Inferior parietal cortex (tissue), 1 donor: ENCODE results near the gene LCE3A.
A peak's percentile ranks its signal among the peaks of the same experiment; 100 is the strongest.
"Not testable (repeated sequence)": the region's sequence is repeated elsewhere in the genome, so short reads cannot be mapped to it uniquely, and the experiment has no call there.

ENCODE experiments used
- DNase-seq: peaks from one replicate; pipeline ENCODE4 v3.0.0-alpha.2; 2016; ENCODE audit errors: extremely low spot score

LCE3A gene, protein sequence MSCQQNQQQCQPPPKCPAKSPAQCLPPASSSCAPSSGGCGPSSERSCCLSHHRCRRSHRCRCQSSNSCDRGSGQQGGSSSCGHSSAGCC

DNA sequence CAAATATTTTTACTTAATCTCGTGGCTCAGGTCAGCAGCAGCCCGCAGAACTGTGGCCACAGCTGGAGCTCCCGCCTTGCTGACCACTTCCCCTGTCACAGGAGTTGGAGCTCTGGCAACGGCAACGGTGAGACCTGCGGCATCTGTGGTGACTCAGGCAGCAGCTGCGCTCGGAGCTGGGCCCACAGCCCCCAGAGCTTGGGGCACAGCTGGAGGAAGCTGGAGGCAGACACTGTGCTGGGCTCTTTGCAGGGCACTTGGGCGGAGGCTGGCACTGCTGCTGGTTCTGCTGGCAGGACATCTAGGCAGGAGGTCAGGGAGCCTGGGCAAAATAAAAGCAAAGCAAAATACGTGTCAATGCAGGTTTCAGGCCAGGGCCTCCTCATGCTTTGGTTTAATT lies at the start of gene LCE3A:
LCE3A (minus strand) TSS at position 301 of the 400 bp plus-strand sequence; CDS start at position 301, 0 bp downstream.
- DNase-seq: no peak

DNA sequence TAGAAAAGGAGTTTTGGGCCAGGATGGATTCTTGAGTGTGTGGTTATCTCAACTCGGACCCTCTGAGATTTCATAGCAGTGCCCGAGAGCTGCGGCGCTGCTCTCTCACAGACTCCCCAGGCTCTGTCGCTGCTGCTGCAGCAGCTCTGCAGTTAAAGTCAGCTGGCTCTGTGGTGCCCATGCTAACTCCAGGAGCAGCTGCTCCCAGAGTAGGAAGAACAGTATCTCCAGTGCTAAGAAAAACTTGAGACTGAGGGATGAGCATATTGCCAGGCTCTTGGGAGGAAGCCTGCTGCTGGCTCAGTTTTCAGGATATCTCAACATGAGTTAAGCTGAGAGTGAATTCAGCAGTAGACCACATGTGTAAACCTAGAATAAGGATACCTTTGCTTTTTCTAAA lies 44.7 kb upstream of the LCE3A start:
- peak; percentile 7 for DNase-seq

DNA sequence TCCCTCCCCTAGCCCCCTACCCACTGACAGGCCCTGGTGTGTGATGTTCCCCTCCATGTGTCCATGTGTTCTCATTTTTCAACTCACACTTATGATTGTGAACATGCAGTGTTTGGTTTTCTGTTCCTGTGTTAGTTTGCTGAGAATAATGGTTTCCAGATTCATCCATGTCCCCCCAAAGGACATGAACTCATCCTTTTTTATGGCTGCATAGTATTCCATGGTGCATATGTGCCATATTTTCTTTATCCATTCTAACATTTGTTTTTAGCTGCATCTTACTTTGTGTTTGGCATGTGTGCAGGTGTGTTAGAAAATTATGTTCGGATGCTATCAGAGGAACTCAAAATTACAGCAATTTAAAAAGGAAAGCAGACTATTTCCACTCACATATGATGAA lies 43.3 kb upstream of the LCE3A start:
- not testable (repeated sequence) for DNase-seq

GRCh38 chr1:152663098-152663497 lies 40.2 kb upstream of the LCE3A start, which contains the start of gene LCE2D:
LCE2D (plus strand) TSS chr1:152663380; CDS start chr1:152664106, 726 bp downstream.
- no peak for DNase-seq

GRCh38 chr1:152658649-152659048 lies 35.7 kb upstream of the LCE3A start:
- DNase-seq: no peak

- no peak for DNase-seq
Observed at GRCh38 chr1:152657677-152658076, 34.8 kb upstream of the LCE3A start.

- DNase-seq: no peak
Observed at GRCh38 chr1:152656459-152656858, 33.6 kb upstream of the LCE3A start.

- peak; percentile 66 for DNase-seq
Observed at GRCh38 chr1:152654110-152654509, 31.2 kb upstream of the LCE3A start.

DNA sequence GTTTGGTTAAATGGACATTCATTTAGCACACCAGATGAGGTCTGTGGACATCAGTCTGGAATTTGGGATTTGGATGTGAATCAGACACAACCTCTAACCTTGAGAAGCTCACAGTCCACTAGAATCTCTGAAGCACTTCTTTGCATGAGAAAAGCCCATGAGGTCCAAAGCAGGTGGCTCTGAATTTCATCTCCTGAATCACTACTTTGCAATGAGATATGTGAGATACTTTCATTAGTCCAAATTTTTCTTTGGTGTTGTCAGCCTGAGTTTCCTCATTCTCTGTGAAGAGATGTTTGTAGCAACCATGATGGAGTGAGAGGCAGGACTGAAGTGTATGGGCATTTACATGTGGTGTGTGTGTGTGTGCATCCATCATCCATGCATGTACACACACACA lies 23.8 kb upstream of the LCE3A start:
- DNase-seq: no peak

DNA sequence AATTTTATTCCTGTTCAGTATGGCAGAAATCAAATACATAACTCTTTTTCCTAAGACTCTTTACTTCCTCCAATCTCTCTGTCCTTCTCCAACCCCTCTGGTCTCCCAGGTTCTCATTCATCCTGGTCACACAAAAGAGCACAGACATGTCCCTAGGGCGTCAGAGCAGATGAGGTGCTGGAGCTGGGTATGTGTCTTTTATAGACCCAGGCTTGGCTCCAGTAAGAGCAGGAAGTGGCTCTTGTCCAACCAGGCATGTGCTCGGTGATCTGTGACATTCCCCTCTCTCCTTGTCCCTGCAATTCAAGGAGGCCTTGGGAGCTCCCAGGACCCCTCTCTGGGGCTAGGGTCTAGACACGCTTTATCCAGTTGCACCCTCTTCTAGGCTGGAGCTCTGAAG lies 22.2 kb upstream of the LCE3A start:
- DNase-seq: no peak

- DNase-seq: no peak
Observed at GRCh38 chr1:152643945-152644344, 21.0 kb upstream of the LCE3A start.

DNA sequence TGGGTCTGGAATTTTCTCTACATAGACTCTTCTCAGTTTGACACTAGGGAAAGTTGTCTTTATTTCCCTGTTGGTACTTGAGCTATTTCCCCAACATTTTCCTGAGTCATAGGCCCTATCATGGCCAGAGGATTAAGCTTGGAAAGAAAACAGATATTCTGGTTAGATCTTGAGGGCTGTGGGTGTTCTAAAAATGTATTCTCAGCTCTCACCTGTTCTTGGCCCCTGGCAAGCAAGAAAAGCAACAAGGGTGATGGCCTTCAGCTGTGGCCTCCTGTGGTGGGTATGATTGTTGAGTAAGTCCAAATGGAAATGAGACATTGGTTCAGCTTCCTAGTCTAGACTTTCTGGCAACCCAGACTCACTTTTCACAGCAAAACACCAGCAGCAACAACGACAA lies 17.4 kb upstream of the LCE3A start:
- DNase-seq: no peak

DNA sequence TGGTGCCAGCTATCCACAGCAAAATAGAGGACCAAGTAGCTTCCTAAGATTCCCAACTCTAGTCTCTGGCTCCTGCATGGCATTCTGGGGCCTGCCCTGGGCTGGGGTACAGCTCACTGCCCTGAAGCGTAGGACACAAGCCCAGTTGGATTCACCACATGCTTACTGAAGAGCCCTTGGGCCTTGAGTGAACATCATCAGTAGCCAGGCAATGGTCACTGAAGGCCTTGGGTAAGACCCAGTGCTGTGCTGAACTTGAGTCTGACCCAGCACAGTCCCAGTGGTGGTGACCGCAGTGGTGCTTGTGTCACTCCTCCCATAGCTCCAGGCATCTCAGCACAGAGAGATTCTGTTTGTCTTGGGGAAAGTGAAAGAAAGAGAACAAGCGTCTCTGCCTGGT lies 7.7 kb upstream of the LCE3A start:
- DNase-seq: no peak

DNA sequence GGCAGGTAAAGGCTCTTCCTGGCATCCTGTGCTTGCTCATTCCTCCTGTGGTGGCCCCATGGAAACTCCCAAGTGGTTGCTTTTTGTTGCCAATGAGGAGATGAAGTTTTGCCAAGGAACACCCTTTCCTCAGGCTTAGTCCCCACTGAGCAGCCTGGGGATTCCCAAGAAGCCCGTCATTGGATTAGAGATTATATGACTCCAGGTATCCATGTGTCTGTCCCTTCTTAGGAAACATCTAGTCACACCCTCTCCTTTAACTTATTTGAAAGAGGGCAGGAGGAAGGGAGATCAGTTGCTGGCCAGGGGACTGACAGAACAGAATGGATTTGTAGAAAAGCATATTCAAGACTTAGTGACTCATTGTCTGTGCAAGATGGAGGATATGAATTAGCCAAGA lies 3.8 kb upstream of the LCE3A start:
- DNase-seq: no peak

- DNase-seq: no peak
Observed at GRCh38 chr1:152623203-152623844, 421 bp upstream of the LCE3A start.

GRCh38 chr1:152621993-152622392 lies 910 bp downstream of the LCE3A start:
- no peak for DNase-seq

DNA sequence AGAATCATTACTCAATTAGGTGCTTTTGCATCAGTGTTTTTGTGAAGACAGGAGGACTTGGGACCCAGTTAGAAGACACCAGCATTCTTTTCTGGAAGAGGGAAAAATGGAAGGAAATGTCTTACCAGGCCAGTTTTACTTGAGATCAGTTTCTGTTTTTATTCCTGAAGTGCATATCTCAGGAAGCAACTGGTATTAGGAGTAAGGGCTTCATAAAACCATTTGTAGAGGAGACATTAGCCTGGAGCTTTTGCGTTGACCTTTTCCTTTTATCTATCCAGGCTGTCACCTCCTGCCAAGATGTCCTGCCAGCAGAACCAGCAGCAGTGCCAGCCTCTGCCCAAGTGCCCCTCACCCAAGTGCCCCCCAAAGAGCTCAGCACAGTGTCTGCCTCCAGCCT lies 9.4 kb downstream of the LCE3A start, which contains the start of gene LCE3B:
LCE3B (plus strand) TSS at position 301 of the 400 bp plus-strand sequence; CDS start at position 301, 0 bp downstream.
- DNase-seq: no peak

GRCh38 chr1:152599934-152600333 lies 23.0 kb downstream of the LCE3A start, which contains the start of gene LCE3C:
LCE3C (plus strand) TSS chr1:152600234; CDS start chr1:152600732, 498 bp downstream.
- no peak for DNase-seq

DNA sequence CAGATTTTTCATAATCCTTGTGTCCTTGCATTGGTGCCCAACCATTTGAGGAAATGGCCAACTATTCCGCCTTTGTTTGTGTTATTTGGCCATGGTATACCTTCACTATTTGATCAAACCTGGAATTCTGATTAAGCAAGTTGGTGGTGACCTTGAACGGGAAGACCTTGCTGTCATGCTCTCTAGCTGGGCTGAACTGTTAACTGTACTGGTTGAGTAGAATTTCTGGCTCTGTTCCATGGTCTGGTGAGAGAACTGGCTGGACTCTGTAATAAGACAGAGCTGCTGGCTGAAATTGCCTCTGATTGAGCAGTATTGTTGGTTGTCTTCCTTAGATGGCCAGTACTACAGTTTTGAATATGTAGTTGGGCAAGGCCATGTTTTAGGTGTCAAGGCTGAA lies 25.9 kb downstream of the LCE3A start:
- DNase-seq: no peak

- no peak for DNase-seq
Observed at GRCh38 chr1:152585586-152585985, 37.3 kb downstream of the LCE3A start.

DNA sequence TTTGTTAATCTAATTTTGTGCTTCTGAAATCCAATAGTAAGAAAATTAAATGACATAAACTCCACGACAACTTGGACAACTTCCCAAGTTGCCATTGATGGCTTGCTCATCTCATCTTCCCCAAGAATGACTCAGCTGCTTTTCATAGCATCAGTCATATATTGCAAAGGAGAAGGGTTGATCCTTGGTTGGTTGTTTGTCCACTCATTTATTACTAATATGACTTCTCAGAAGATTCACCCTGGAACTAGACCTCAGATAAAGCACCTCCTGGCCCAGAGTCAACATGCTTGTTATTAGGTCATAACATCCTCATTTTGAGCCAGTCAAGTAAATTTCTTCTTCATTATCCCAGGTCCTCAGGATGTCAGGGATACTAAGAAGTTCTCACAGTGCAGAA lies 40.3 kb downstream of the LCE3A start:
- no peak for DNase-seq

DNA sequence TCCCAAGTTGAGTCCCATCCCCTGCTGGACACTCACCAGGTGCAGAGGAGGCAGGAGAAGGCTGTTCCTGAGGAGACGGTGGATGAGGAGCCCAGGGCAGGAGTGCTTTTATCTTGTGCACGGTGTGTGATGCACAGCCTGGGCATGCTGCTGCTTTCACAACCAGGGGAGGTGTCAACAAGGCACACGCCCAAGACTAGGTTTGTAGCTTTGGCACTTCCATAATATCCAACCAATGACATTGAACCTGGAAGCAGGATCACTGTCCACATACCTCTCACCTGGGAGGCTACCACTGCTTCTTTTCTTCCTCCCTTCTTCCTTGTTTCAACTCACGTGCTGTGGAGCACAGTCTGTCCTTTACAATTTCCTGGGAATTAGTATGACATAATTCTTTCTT lies 42.5 kb downstream of the LCE3A start, which contains the start of gene LCE3D:
LCE3D (minus strand) TSS at position 84 of the 400 bp plus-strand sequence. CDS start 580 bp downstream, outside the sequence.
- no peak for DNase-seq

GRCh38 chr1:152579526-152579925 lies 43.4 kb downstream of the LCE3A start:
- DNase-seq: not testable (repeated sequence)
